Activated T-cell treated with anti-CD3 and anti-CD28 coated beads for 48 hours (primary cell): ENCODE measurements around the gene BCAN.
A peak's percentile ranks its signal among the peaks of the same experiment; 100 is the strongest.

ENCODE experiments used
- DNase-seq: peaks from one replicate; pipeline ENCODE4 v3.0.0-alpha.2; 2020; ENCODE audit warnings: low read depth

BCAN gene

GRCh38 chr1:156644146-156644545, 2.2 kb downstream of the BCAN start:
- DNase-seq: no peak

- no peak for DNase-seq
Observed at GRCh38 chr1:156644640-156645039, 2.7 kb downstream of the BCAN start.

- no peak for DNase-seq
Observed at GRCh38 chr1:156645056-156645455, 3.1 kb downstream of the BCAN start.

GRCh38 chr1:156645666-156646065, 3.7 kb downstream of the BCAN start:
- no peak for DNase-seq

GRCh38 chr1:156646738-156647211, 4.9 kb downstream of the BCAN start:
- DNase-seq: no peak

GRCh38 chr1:156647351-156647750, 5.4 kb downstream of the BCAN start:
- DNase-seq: no peak

GRCh38 chr1:156648496-156648895, 6.6 kb downstream of the BCAN start:
- no peak for DNase-seq

GRCh38 chr1:156648951-156649350, 7.0 kb downstream of the BCAN start:
- no peak for DNase-seq

GRCh38 chr1:156652131-156652991, 10.4 kb downstream of the BCAN start:
- DNase-seq: no peak

GRCh38 chr1:156652992-156653355, 11.1 kb downstream of the BCAN start:
- DNase-seq: no peak

- no peak for DNase-seq
Observed at GRCh38 chr1:156654700-156655099, 12.8 kb downstream of the BCAN start.

GRCh38 chr1:156655151-156655903, 13.4 kb downstream of the BCAN start:
- DNase-seq: no peak

GRCh38 chr1:156655904-156656516, 14.1 kb downstream of the BCAN start:
- DNase-seq: no peak

- peak; percentile 73 for DNase-seq
Observed at GRCh38 chr1:156656806-156657740, 15.2 kb downstream of the BCAN start.

GRCh38 chr1:156657741-156658319, 15.9 kb downstream of the BCAN start:
- DNase-seq: no peak

GRCh38 chr1:156658496-156658895, 16.6 kb downstream of the BCAN start:
- DNase-seq: no peak

- no peak for DNase-seq
Observed at GRCh38 chr1:156658945-156659574, 17.1 kb downstream of the BCAN start.

- no peak for DNase-seq
Observed at GRCh38 chr1:156659661-156659987, 17.7 kb downstream of the BCAN start.

GRCh38 chr1:156659988-156660751, 18.3 kb downstream of the BCAN start:
- peak; percentile 96 for DNase-seq

GRCh38 chr1:156660752-156661112, 18.8 kb downstream of the BCAN start:
- DNase-seq: no peak
